A673 (cell line): Measurements from ENCODE around the gene TRIM40. TPM values are rescaled to one million over a fixed set of nuclear protein-coding genes. Genes with fewer than 3 reads are reported as not detected.

Experiments used
- BruUV-seq: library from RNA; stranded (reverse); fragments of 400-500 nt; replicated peaks from 2 replicates; lab custom pipeline; 2021; lab: Mats Ljungman, UMichigan
- CTCF ChIA-PET: fragments of 300-600 bp; sonication (Branson Sonifier 250); formaldehyde crosslinking; loops from one replicate; lab custom pipeline; 2022; ENCODE audit warnings: antibody characterized with exemption; lab: Charles Lee
- POLR2A ChIA-PET: fragments of 300-600 bp; sonication (Branson Sonifier 250); formaldehyde crosslinking; loops from one replicate; lab custom pipeline; 2022; ENCODE audit warnings: antibody characterized with exemption; ENCODE audit not compliant: low non-redundant PET; lab: Charles Lee
- DNase-seq: peaks from one replicate; pipeline ENCODE4 v3.0.0-alpha.2; 2015; ENCODE audit warnings: low spot score
- H3K27ac ChIP-seq: fragments of 200-600 bp; sonication (generic); 2 replicates; pipeline ENCODE4 v1.5.1; 2016; ENCODE audit warnings: mixed run types, low read depth, mild to moderate bottlenecking, mixed read lengths, antibody characterized with exemption, low read length; ENCODE audit not compliant: poor library complexity, severe bottlenecking
- H3K27me3 ChIP-seq: fragments of 200-600 bp; sonication (generic); replicated peaks from 2 replicates; pipeline ENCODE4 v1.6.1; 2017; ENCODE audit warnings: mixed run types, low read depth, mild to moderate bottlenecking, mixed read lengths, antibody characterized with exemption, low read length; ENCODE audit not compliant: insufficient read depth, poor library complexity
- H3K36me3 ChIP-seq: fragments of 200-600 bp; sonication (generic); 2 replicates; pipeline ENCODE4 v1.6.1; 2016; ENCODE audit warnings: mixed run types, mild to moderate bottlenecking, mixed read lengths, antibody characterized with exemption, low read length; ENCODE audit not compliant: insufficient read depth, poor library complexity, severe bottlenecking
- H3K4me1 ChIP-seq: fragments of 200-600 bp; sonication (generic); 2 replicates; pipeline ENCODE4 v1.6.1; 2017; ENCODE audit warnings: mixed run types, mild to moderate bottlenecking, mixed read lengths, antibody characterized with exemption, low read length; ENCODE audit not compliant: insufficient read depth, poor library complexity, severe bottlenecking
- H3K4me3 ChIP-seq: fragments of 200-600 bp; sonication (generic); 2 replicates; pipeline ENCODE4 v1.5.1; 2016; ENCODE audit warnings: low read depth, mixed run types, mild to moderate bottlenecking, mixed read lengths, low read length; ENCODE audit not compliant: poor library complexity, severe bottlenecking
- H3K9me3 ChIP-seq: fragments of 200-600 bp; sonication (generic); 2 replicates; pipeline ENCODE4 v1.6.1; 2016; ENCODE audit warnings: mixed run types, low read depth, mild to moderate bottlenecking, mixed read lengths, antibody characterized with exemption, low read length; ENCODE audit not compliant: poor library complexity, severe bottlenecking
- CTCF ChIP-seq: fragments of 300-800, 200-600 bp; sonication (generic); conservative IDR thresholded peaks from 2 replicates; pipeline ENCODE4 v1.5.1; 2017; ENCODE audit warnings: low read depth, mild to moderate bottlenecking, antibody characterized with exemption, low read length, moderate library complexity, mixed read lengths
- EZH2 ChIP-seq: fragments of 200-600 bp; sonication (generic); IDR thresholded peaks from 2 replicates; pipeline ENCODE4 v1.6.1; 2017; ENCODE audit warnings: borderline replicate concordance, low read depth, mild to moderate bottlenecking, mixed read lengths, antibody characterized with exemption, low read length; ENCODE audit not compliant: poor library complexity, severe bottlenecking
- intact Hi-C: fragments of 100-400 bp; cut with micrococcal nuclease; formaldehyde crosslinking; loops from one replicate; pipeline ENCODE4 v1.10.0; 2022; ENCODE audit not compliant: unreplicated experiment
- total RNA-seq: library from RNA; stranded (reverse); gene quantifications from 2 replicates; pipeline ENCODE4 v1.2.3, GENCODE V29; 2021

TRIM40 gene
- total RNA-seq, 1 experiment from 2014 or later, result not detected

GRCh38 chr6:30142665-30143064 is 6.7 kb downstream of the TRIM40 start:
- ChIA-PET POLR2A (no interaction called here), CTCF (interaction anchor here (1.6 kb wide), 1 partner anchor 10 kb away, joined by 3 read pairs; no protein-coding TSS in a partner anchor)
- TF ChIP-seq CTCF, result no peak
- no peak for TF ChIP-seq EZH2
- Histone ChIP-seq H3K27me3 (peaks cover 22% of the 10 kb centered on the region), H3K36me3 (no peaks in the 10 kb centered on the region), H3K4me1 (no peaks in the 10 kb centered on the region), H3K4me3 (no peak overlapping the region), H3K9me3 (no peaks in the 10 kb centered on the region), H3K27ac (no peak overlapping the region)
- intact Hi-C loops, result no loop called here
- BruUV-seq, result no TSS peak
- DNase-seq, result no peak

- intact Hi-C loops, result no loop called here
- POLR2A ChIA-PET, result no interaction called here
- no peaks in the 10 kb centered on the region for H3K4me1 ChIP-seq
- H3K4me3 ChIP-seq, result no peak overlapping the region
- no TSS peak for BruUV-seq
- DNase-seq, result no peak
- CTCF ChIA-PET, result interaction anchor here (1.2 kb wide), 1 partner anchor 13 kb away, joined by 4 read pairs; no protein-coding TSS in a partner anchor
- TF ChIP-seq EZH2, result no peak
- TF ChIP-seq CTCF, result no peak
- no peak overlapping the region for H3K27ac ChIP-seq
- no peaks in the 10 kb centered on the region for H3K36me3 ChIP-seq
- no peaks in the 10 kb centered on the region for H3K9me3 ChIP-seq
- peaks cover 22% of the 10 kb centered on the region for H3K27me3 ChIP-seq
Measured at GRCh38 chr6:30143780-30144179, 7.8 kb downstream of the TRIM40 start.

- Histone ChIP-seq H3K27ac (no peak overlapping the region), H3K4me3 (no peak overlapping the region), H3K27me3 (peaks cover 22% of the 10 kb centered on the region), H3K36me3 (no peaks in the 10 kb centered on the region), H3K4me1 (no peaks in the 10 kb centered on the region), H3K9me3 (no peaks in the 10 kb centered on the region)
- POLR2A ChIA-PET, result interaction anchor here (0.7 kb wide), 1 partner anchor 32 kb away, joined by 4 read pairs; no protein-coding TSS in a partner anchor
- TF ChIP-seq CTCF, result no peak
- no peak for TF ChIP-seq EZH2
- no peak for DNase-seq
- no TSS peak for BruUV-seq
- intact Hi-C loops, result no loop called here
- CTCF ChIA-PET, result interaction anchor here (1.6 kb wide), 1 partner anchor 13 kb away, joined by 3 read pairs; no protein-coding TSS in a partner anchor
Measured at GRCh38 chr6:30144811-30145210, 8.9 kb downstream of the TRIM40 start.
